EH (cell line): Measurements from ENCODE around the gene HOXD3.

Experiments
- DNase-seq: peaks from one replicate; pipeline ENCODE4 v3.0.0-alpha.2; 2015; ENCODE audit warnings: low read depth

HOXD3 gene

GRCh38 chr2:176212276-176212675, 55.2 kb downstream of the HOXD3 start:
- no peak for DNase-seq

GRCh38 chr2:176213406-176213805, 56.3 kb downstream of the HOXD3 start:
- DNase-seq: no peak
